ENCODE measurements around the gene PLPPR1.

DNA sequence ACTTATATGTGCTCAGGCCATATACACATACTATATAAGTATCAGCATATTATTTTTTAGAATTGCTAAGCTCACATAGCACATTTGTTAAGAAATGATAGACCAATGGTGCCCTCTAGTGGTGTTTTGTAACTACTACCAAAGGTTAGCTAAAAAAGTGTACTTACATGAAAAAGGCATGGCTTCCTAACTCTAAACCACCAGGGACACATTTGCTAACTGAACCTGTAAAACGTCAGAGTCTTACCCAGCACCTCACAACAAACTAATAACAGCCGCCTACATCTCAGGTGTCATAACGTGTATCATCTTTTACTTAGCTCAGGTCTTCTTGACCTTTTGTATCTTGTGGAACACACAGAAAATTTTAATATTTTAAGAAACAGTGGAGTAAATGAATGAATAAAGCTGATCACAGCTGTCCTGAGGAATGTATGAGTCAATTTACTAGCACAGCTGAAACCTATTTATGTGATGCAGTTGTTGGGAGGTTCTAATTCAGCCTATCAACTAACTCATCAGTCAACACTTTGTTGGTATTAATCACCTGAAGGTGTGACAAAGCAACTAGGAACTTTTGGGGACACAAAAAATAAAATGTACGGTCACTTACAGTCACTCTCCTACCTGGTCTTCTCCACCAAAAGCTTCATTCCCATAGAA is 283.4 kb downstream of the PLPPR1 start:
- TF ChIP-seq, protein P1, sequence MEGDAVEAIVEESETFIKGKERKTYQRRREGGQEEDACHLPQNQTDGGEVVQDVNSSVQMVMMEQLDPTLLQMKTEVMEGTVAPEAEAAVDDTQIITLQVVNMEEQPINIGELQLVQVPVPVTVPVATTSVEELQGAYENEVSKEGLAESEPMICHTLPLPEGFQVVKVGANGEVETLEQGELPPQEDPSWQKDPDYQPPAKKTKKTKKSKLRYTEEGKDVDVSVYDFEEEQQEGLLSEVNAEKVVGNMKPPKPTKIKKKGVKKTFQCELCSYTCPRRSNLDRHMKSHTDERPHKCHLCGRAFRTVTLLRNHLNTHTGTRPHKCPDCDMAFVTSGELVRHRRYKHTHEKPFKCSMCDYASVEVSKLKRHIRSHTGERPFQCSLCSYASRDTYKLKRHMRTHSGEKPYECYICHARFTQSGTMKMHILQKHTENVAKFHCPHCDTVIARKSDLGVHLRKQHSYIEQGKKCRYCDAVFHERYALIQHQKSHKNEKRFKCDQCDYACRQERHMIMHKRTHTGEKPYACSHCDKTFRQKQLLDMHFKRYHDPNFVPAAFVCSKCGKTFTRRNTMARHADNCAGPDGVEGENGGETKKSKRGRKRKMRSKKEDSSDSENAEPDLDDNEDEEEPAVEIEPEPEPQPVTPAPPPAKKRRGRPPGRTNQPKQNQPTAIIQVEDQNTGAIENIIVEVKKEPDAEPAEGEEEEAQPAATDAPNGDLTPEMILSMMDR (IDR thresholded peaks at IDR 0.05 in 8 of 11, conservative IDR thresholded peaks at IDR 0.05 in 3 of 11) = peak in 9 of 11 experiments; percentile 48 to 80 (median 65)
- TF ChIP-seq POLR2A (IDR thresholded peaks at IDR 0.05) = no peak
